K562 (cell line): ENCODE results near the gene SPTLC2. TPM values are rescaled to one million over a fixed set of nuclear protein-coding genes. Genes with fewer than 3 reads are reported as not detected.

Experiments
- CBX5 ChIP-seq: IDR thresholded peaks from 2 replicates; pipeline ENCODE4 v1.6.1; 2014; ENCODE audit warnings: low read depth, borderline replicate concordance
- CCNT2 ChIP-seq: IDR thresholded peaks from 2 replicates; pipeline ENCODE4 v1.6.1; 2011; ENCODE audit warnings: borderline replicate concordance, low read depth, mild to moderate bottlenecking, moderate library complexity, mixed read lengths, low read length; ENCODE audit not compliant: insufficient read length; ENCODE audit errors: extremely low read depth
- CHD2 ChIP-seq: IDR thresholded peaks from 2 replicates; pipeline ENCODE4 v1.6.1; 2011; ENCODE audit warnings: low read depth, low read length
- CHD4 ChIP-seq: fragments of 200-600 bp; sonication (generic); IDR thresholded peaks from 3 replicates; pipeline ENCODE4 v1.6.1; 2012; ENCODE audit warnings: low read depth, mild to moderate bottlenecking, mixed read lengths, low read length, inconsistent platforms; ENCODE audit not compliant: insufficient read depth, insufficient replicate concordance, poor library complexity, severe bottlenecking
- EP300 ChIP-seq: IDR thresholded peaks from 2 replicates; pipeline ENCODE4 v1.6.1; 2012; ENCODE audit warnings: low read length, improper control_type of control experiment
- ETS2 ChIP-seq: IDR thresholded peaks from 2 replicates; pipeline ENCODE4 v1.6.1; 2016; ENCODE audit warnings: borderline replicate concordance, missing genetic modification characterization, mild to moderate bottlenecking, moderate library complexity, missing compliant biosample characterization; ENCODE audit not compliant: poor library complexity, severe bottlenecking
- GABPB1 ChIP-seq: sonication (generic); formaldehyde crosslinking; IDR thresholded peaks from 2 replicates; pipeline ENCODE4 v1.8.0; 2022; ENCODE audit warnings: mild to moderate bottlenecking, missing genetic modification reagents
- KDM1A ChIP-seq, 2 experiments: fragments of 450-650 bp; IDR thresholded peaks; 2 replicates each; pipeline ENCODE4 v1.6.1; 2016; ENCODE audit warnings: mild to moderate bottlenecking in 2 of 2
- MEF2A ChIP-seq: IDR thresholded peaks from 2 replicates; pipeline ENCODE4 v1.6.1; 2011; ENCODE audit warnings: low read depth, mild to moderate bottlenecking, low read length, moderate library complexity; ENCODE audit not compliant: control insufficient read depth
- MEIS2 ChIP-seq: fragments of 450-650 bp; IDR thresholded peaks from 2 replicates; pipeline ENCODE4 v1.6.1; 2014; ENCODE audit warnings: mild to moderate bottlenecking; ENCODE audit not compliant: partially characterized antibody
- PHF21A ChIP-seq: fragments of 450-650 bp; IDR thresholded peaks from 2 replicates; pipeline ENCODE4 v1.6.1; 2017; ENCODE audit warnings: low read depth, borderline replicate concordance
- PHTF2 ChIP-seq: fragments of 250-450 bp; sonication (Bioruptor Pico); IDR thresholded peaks from 2 replicates; pipeline ENCODE4 v1.5.0; 2021; ENCODE audit warnings: mild to moderate bottlenecking
- PPARD ChIP-seq: fragments of 250-450 bp; sonication (Bioruptor Pico); IDR thresholded peaks from 2 replicates; pipeline ENCODE4 v1.8.0; 2022; ENCODE audit warnings: inconsistent platforms, mild to moderate bottlenecking, moderate library complexity
- PURB ChIP-seq: sonication (generic); formaldehyde crosslinking; IDR thresholded peaks from 2 replicates; pipeline ENCODE4 v1.9.0; 2021; ENCODE audit warnings: low read depth, mild to moderate bottlenecking, missing genetic modification reagents
- RBFOX2 ChIP-seq: fragments of 200-400 bp; formaldehyde crosslinking; IDR thresholded peaks from 2 replicates; pipeline ENCODE4 v1.6.1; 2017; ENCODE audit warnings: low read depth, mild to moderate bottlenecking, low read length, moderate library complexity
- RBM15 ChIP-seq: fragments of 200-400 bp; formaldehyde crosslinking; IDR thresholded peaks from 2 replicates; pipeline ENCODE4 v1.6.1; 2018; ENCODE audit warnings: mild to moderate bottlenecking, low read length, moderate library complexity; ENCODE audit not compliant: insufficient read depth
- SETDB1 ChIP-seq: IDR thresholded peaks from one replicate; pipeline ENCODE4 v1.6.1; 2012; ENCODE audit warnings: low read length, control low read depth, inconsistent platforms
- STAT5A ChIP-seq: IDR thresholded peaks from 2 replicates; pipeline ENCODE4 v1.6.1; 2012; ENCODE audit warnings: low read length, inconsistent platforms, borderline replicate concordance
- TAL1 ChIP-seq: fragments of 450-650 bp; IDR thresholded peaks from 2 replicates; pipeline ENCODE4 v1.6.1; 2016; ENCODE audit warnings: mild to moderate bottlenecking
- TFE3 ChIP-seq: fragments of 450-650 bp; formaldehyde crosslinking; IDR thresholded peaks from 2 replicates; pipeline ENCODE4 v1.4.0; 2020; ENCODE audit warnings: mild to moderate bottlenecking, mixed read lengths
- XRCC4 ChIP-seq: IDR thresholded peaks from one replicate; pipeline ENCODE4 v1.6.1; 2011; ENCODE audit not compliant: insufficient read depth, insufficient read length; ENCODE audit errors: extremely low read depth
- ZBTB5 ChIP-seq: fragments of 450-650 bp; IDR thresholded peaks from 2 replicates; pipeline ENCODE4 v1.6.1; 2017; ENCODE audit warnings: antibody characterized with exemption
- ZC3H4 ChIP-seq: sonication (generic); formaldehyde crosslinking; IDR thresholded peaks from 2 replicates; pipeline ENCODE4 v1.9.0; 2021; ENCODE audit warnings: missing genetic modification reagents, borderline replicate concordance
- ZC3H8 ChIP-seq: fragments of 450-650 bp; IDR thresholded peaks from 2 replicates; pipeline ENCODE4 v1.6.1; 2017
- ZNF133 ChIP-seq: fragments of 250-450 bp; sonication (Bioruptor Pico); IDR thresholded peaks from 2 replicates; pipeline ENCODE4 v1.4.0; 2020; ENCODE audit warnings: mild to moderate bottlenecking
- ZNF143 ChIP-seq: sonication (generic); formaldehyde crosslinking; IDR thresholded peaks from 2 replicates; pipeline ENCODE4 v1.9.0; 2022; ENCODE audit warnings: mild to moderate bottlenecking, missing genetic modification reagents
- ZNF316 ChIP-seq: fragments of 450-650 bp; IDR thresholded peaks from 2 replicates; pipeline ENCODE4 v1.6.1; 2016
- ZNF551 ChIP-seq: fragments of 250-450 bp; sonication (Bioruptor Pico); IDR thresholded peaks from 2 replicates; pipeline ENCODE4 v1.5.0; 2021; ENCODE audit warnings: mild to moderate bottlenecking, moderate library complexity
- polyA plus RNA-seq, 8 experiments: library from polyadenylated mRNA; depleted of rRNA in 4 of 8; stranded (reverse) in 5 of 8; unstranded in 3 of 8; fragments of >200 nt; fragmentation: Nextera tagmentation in 2 of 8; fragmentation: Illumina TruSeq in 1 of 8; extraction: Ambion mirVana in 2 of 8; extraction: Trizol in 1 of 8; gene quantifications; 2 replicates each; pipeline versions ENCODE4 v1.2.1 to v1.2.3, GENCODE V29; 2011 to 2014; ENCODE audit warnings: inconsistent platforms in 1 of 8, missing spikeins in 1 of 8
- total RNA-seq, 7 experiments: library from RNA; depleted of rRNA in 6 of 7; stranded (reverse); fragments of >200 nt in 6 of 7; fragmentation: Illumina TruSeq in 2 of 7; extraction: Trizol in 2 of 7; gene quantifications; 2 replicates each; pipeline versions ENCODE4 v1.2.1 to v1.2.3, GENCODE V29; 2011 to 2021; ENCODE audit warnings: low replicate concordance in 1 of 7

Gene SPTLC2
- total and polyA plus RNA-seq, 9 of the 15 experiments (the other 6 are each of a cell fraction or from before 2014, with no cell fraction given), result 4.5 to 30.4 (median 14.0) TPM

- no peak for TF ChIP-seq XRCC4
- no peak for TF ChIP-seq ZNF551
- no peak for TF ChIP-seq ZBTB5
- no peak for TF ChIP-seq RBFOX2
- no peak for TF ChIP-seq RBM15
- no peak for TF ChIP-seq SETDB1
- no peak for TF ChIP-seq TFE3 (CRISPR knock-in tag)
- TF ChIP-seq EP300, result no peak
- TF ChIP-seq TAL1, result peak; percentile 35; the same call in 1 of the 2 replicates
- TF ChIP-seq ZNF143 (CRISPR knock-in tag), result no peak
- TF ChIP-seq CHD4, result no peak
- peak; percentile 22 for TF ChIP-seq CCNT2
- 0 out of 4 replicates have a peak, but pooled peaks of 1 of the 2 experiments have one; percentile 29 for TF ChIP-seq KDM1A (IDR thresholded peaks at IDR 0.05)
- no peak for TF ChIP-seq CBX5
- TF ChIP-seq ZNF316, result no peak
- TF ChIP-seq PHTF2 (CRISPR knock-in tag), result no peak
- TF ChIP-seq MEF2A, result no peak
- peak; percentile 31 for TF ChIP-seq MEIS2
- TF ChIP-seq ETS2 (tag), result no peak
- no peak for TF ChIP-seq ZNF133 (CRISPR knock-in tag)
- no peak for TF ChIP-seq PURB (CRISPR knock-in tag)
- no peak for TF ChIP-seq CHD2
- TF ChIP-seq ZC3H8, result no peak
- no peak for TF ChIP-seq PPARD
- peak; percentile 70 for TF ChIP-seq STAT5A
- TF ChIP-seq PHF21A, result no peak
- TF ChIP-seq GABPB1 (CRISPR knock-in tag), result no peak
- no peak for TF ChIP-seq ZC3H4 (CRISPR knock-in tag)
Observed at GRCh38 chr14:77645520-77646230, 29.2 kb upstream of the SPTLC2 start (continued).
